CD8-positive, alpha-beta memory T cell (primary cell): Measurements from ENCODE around the gene GDPD3. TPM values are rescaled to one million over a fixed set of nuclear protein-coding genes. Genes with fewer than 3 reads are reported as not detected.

Experiments
- CTCF ChIA-PET: fragments of 350-600 bp; sonication (Branson Sonifier 250); formaldehyde crosslinking; loops from one replicate; lab custom pipeline; 2021; ENCODE audit warnings: antibody characterized with exemption; lab: Charles Lee
- POLR2A ChIA-PET: fragments of 350-600 bp; sonication (Branson Sonifier 250); formaldehyde crosslinking; loops from one replicate; lab custom pipeline; 2021; ENCODE audit warnings: antibody characterized with exemption; lab: Charles Lee
- DNase-seq, 5 donors: peaks; one replicate each; pipeline versions ENCODE4 v3.0.0 to v3.0.0-alpha.2; 2020 to 2022; ENCODE audit warnings: mixed read lengths in 1 of 5
- H3K27ac ChIP-seq: one replicate; pipeline ENCODE4 v1.7.0; 2013; ENCODE audit warnings: low read depth, mild to moderate bottlenecking, low read length, moderate library complexity
- H3K27me3 ChIP-seq: 2 replicates; pipeline ENCODE4 v1.7.0; 2013; ENCODE audit warnings: low read length, mild to moderate bottlenecking; ENCODE audit not compliant: insufficient read depth, poor library complexity, severe bottlenecking
- H3K36me3 ChIP-seq: 2 replicates; pipeline ENCODE4 v1.7.0; 2013; ENCODE audit warnings: mild to moderate bottlenecking, low read length, moderate library complexity; ENCODE audit not compliant: insufficient read depth
- H3K4me1 ChIP-seq: 2 replicates; pipeline ENCODE4 v1.7.0; 2013; ENCODE audit warnings: mild to moderate bottlenecking, low read length, moderate library complexity; ENCODE audit not compliant: insufficient read depth
- H3K4me3 ChIP-seq: 2 replicates; pipeline ENCODE4 v1.7.0; 2013; ENCODE audit warnings: mild to moderate bottlenecking, low read length
- H3K9me3 ChIP-seq: 2 replicates; pipeline ENCODE4 v1.7.0; 2013; ENCODE audit warnings: mild to moderate bottlenecking, low read length
- H3K27ac Mint-ChIP-seq, 8 donors: one replicate each; pipeline ENCODE4 v1.8.0; 2020 to 2021; ENCODE audit warnings: mixed read lengths in 8 of 8, mild to moderate bottlenecking in 6 of 8, inconsistent platforms in 3 of 8, moderate library complexity in 3 of 8
- H3K27me3 Mint-ChIP-seq, 2 donors: one replicate each; pipeline ENCODE4 v1.8.0; 2020 to 2021; ENCODE audit warnings: mixed read lengths in 2 of 2, mild to moderate bottlenecking in 1 of 2, moderate library complexity in 1 of 2
- H3K36me3 Mint-ChIP-seq, 3 donors: one replicate each; pipeline ENCODE4 v1.8.0; 2020 to 2021; ENCODE audit warnings: mixed read lengths in 3 of 3, inconsistent platforms in 1 of 3, mild to moderate bottlenecking in 1 of 3
- H3K4me1 Mint-ChIP-seq, 3 donors: one replicate each; pipeline ENCODE4 v1.8.0; 2020 to 2021; ENCODE audit warnings: mixed read lengths in 3 of 3, inconsistent platforms in 1 of 3, mild to moderate bottlenecking in 1 of 3
- H3K4me3 Mint-ChIP-seq, 7 donors: one replicate each; pipeline ENCODE4 v1.8.0; 2020 to 2021; ENCODE audit warnings: mixed read lengths in 7 of 7, mild to moderate bottlenecking in 6 of 7, moderate library complexity in 4 of 7, inconsistent platforms in 2 of 7
- H3K9me3 Mint-ChIP-seq, 5 donors: one replicate each; pipeline ENCODE4 v1.8.0; 2020 to 2022; ENCODE audit warnings: mixed read lengths in 5 of 5, mild to moderate bottlenecking in 3 of 5, moderate library complexity in 2 of 5, inconsistent platforms in 1 of 5
- polyA plus RNA-seq: library from polyadenylated mRNA; unstranded; fragments of 300-500 nt; fragmentation: Illumina TruSeq; gene quantifications from one replicate; pipeline ENCODE4 v1.2.3, GENCODE V29; 2021
- total RNA-seq, 2 experiments: library from RNA; stranded (reverse); gene quantifications; one replicate each; pipeline ENCODE4 v1.2.3, GENCODE V29; 2021

GDPD3 gene
- total and polyA plus RNA-seq, 3 experiments from 2014 or later: 4.7 to 5.3 TPM; not detected in 1

- H3K27me3 Mint-ChIP-seq: no peaks in the 10 kb centered on the region
- Histone ChIP-seq H3K4me1 (peaks cover 6% of the 10 kb centered on the region), H3K36me3 (no peaks in the 10 kb centered on the region), H3K27me3 (no peaks in the 10 kb centered on the region), H3K9me3 (no peaks in the 10 kb centered on the region), H3K4me3 (no peak overlapping the region), H3K27ac (no peak overlapping the region)
- ChIA-PET CTCF (interaction anchor here (0.7 to 1.6 kb wide), 7 partner anchors 9 to 392 kb away, joined by 3 to 8 read pairs (median 4); partner anchors contain the start of genes ALDOA, SPN and ZNF771), POLR2A (interaction anchor here (0.7 to 2.2 kb wide), 2 partner anchors 10 to 36 kb away, joined by 3 to 15 read pairs; partner anchors contain the start of gene ALDOA)
- peak overlapping the region in 4 of 8 donors; percentile 3 to 90 (median 68) for H3K27ac Mint-ChIP-seq
- H3K36me3 Mint-ChIP-seq: no peaks in the 10 kb centered on the region
- H3K4me1 Mint-ChIP-seq: peaks cover 0 to 22% (median 12%) of the 10 kb centered on the region in 3 donors
- peak overlapping the region in 4 of 7 donors; percentile 5 to 89 (median 60) for H3K4me3 Mint-ChIP-seq
- H3K9me3 Mint-ChIP-seq: no peaks in the 10 kb centered on the region
- peak in 1 of 5 donors; percentile 34 for DNase-seq
Observed at GRCh38 chr16:30054959-30055553, 58.3 kb downstream of the GDPD3 start.

Other genes starting within 250 kb of the GDPD3 start
- under 1 TPM; 0.07 to 0.15 TPM for gene SEZ6L2, start 214.0 kb downstream of the GDPD3 start, total RNA-seq
- not detected for gene SEZ6L2, start 214.0 kb downstream of the GDPD3 start, polyA plus RNA-seq
- gene ASPHD1, start 213.0 kb downstream of the GDPD3 start, total RNA-seq: 1 to 10 TPM; 1.2 to 1.7 TPM
- not detected for gene ASPHD1, start 213.0 kb downstream of the GDPD3 start, polyA plus RNA-seq
- 10 to 100 TPM; 35.7 to 37.1 TPM for gene KCTD13, start 187.3 kb downstream of the GDPD3 start, total RNA-seq
- gene KCTD13, start 187.3 kb downstream of the GDPD3 start, polyA plus RNA-seq: 15.9 TPM
- gene TMEM219, start 151.5 kb downstream of the GDPD3 start, total RNA-seq: 10 to 100 TPM; 36.8 to 43.4 TPM
- gene TMEM219, start 151.5 kb downstream of the GDPD3 start, polyA plus RNA-seq: 168 TPM
- gene TAOK2, start 139.7 kb downstream of the GDPD3 start, total RNA-seq: 10 to 100 TPM; 41.8 to 44.3 TPM
- gene TAOK2, start 139.7 kb downstream of the GDPD3 start, polyA plus RNA-seq: 7.1 TPM
- gene HIRIP3, start 117.9 kb downstream of the GDPD3 start, total RNA-seq: 10 to 100 TPM; 45.6 to 48.0 TPM
- gene HIRIP3, start 117.9 kb downstream of the GDPD3 start, polyA plus RNA-seq: 22.0 TPM
- 100 to 1,000 TPM; 121 to 123 TPM for gene INO80E, start 117.3 kb downstream of the GDPD3 start, total RNA-seq
- gene INO80E, start 117.3 kb downstream of the GDPD3 start, polyA plus RNA-seq: 6.5 TPM
- gene DOC2A, start 102.5 kb downstream of the GDPD3 start, total RNA-seq: under 1 TPM; 0.13 to 0.42 TPM
- gene DOC2A, start 102.5 kb downstream of the GDPD3 start, polyA plus RNA-seq: not detected
- not detected for gene C16orf92, start 90.3 kb downstream of the GDPD3 start, total RNA-seq
- gene C16orf92, start 90.3 kb downstream of the GDPD3 start, polyA plus RNA-seq: not detected
- gene TLCD3B, start 82.3 kb downstream of the GDPD3 start, total RNA-seq: under 1 TPM; 0.55 to 0.84 TPM
- gene TLCD3B, start 82.3 kb downstream of the GDPD3 start, polyA plus RNA-seq: not detected
- 1,000 to 10,000 TPM; 1,907 to 1,909 TPM for gene ALDOA, start 47.8 kb downstream of the GDPD3 start, total RNA-seq
- 1,157 TPM for gene ALDOA, start 47.8 kb downstream of the GDPD3 start, polyA plus RNA-seq
- gene PPP4C, start 37.5 kb downstream of the GDPD3 start, total RNA-seq: 100 to 1,000 TPM; 137 to 149 TPM
- 201 TPM for gene PPP4C, start 37.5 kb downstream of the GDPD3 start, polyA plus RNA-seq
- gene TBX6, start 21.6 kb downstream of the GDPD3 start, total RNA-seq: under 1 TPM; 0.71 to 0.83 TPM
- gene TBX6, start 21.6 kb downstream of the GDPD3 start, polyA plus RNA-seq: not detected
- gene YPEL3, start 17.3 kb downstream of the GDPD3 start, total RNA-seq: 10 to 100 TPM; 32.6 to 36.1 TPM
- 326 TPM for gene YPEL3, start 17.3 kb downstream of the GDPD3 start, polyA plus RNA-seq
- 10 to 100 TPM; 38.3 to 43.0 TPM for gene MAPK3, start 9.7 kb upstream of the GDPD3 start, total RNA-seq
- 7.0 TPM for gene MAPK3, start 9.7 kb upstream of the GDPD3 start, polyA plus RNA-seq
- 100 to 1,000 TPM; 889 to 952 TPM for gene CORO1A, start 70.1 kb upstream of the GDPD3 start, total RNA-seq
- gene CORO1A, start 70.1 kb upstream of the GDPD3 start, polyA plus RNA-seq: 1,446 TPM
- gene BOLA2B, start 80.1 kb upstream of the GDPD3 start, total RNA-seq: 100 to 1,000 TPM; 268 to 271 TPM
- gene BOLA2B, start 80.1 kb upstream of the GDPD3 start, polyA plus RNA-seq: 208 TPM
- gene SLX1A, start 80.3 kb upstream of the GDPD3 start, total RNA-seq: 10 to 100 TPM; 63.6 to 70.9 TPM
- 68.8 TPM for gene SLX1A, start 80.3 kb upstream of the GDPD3 start, polyA plus RNA-seq
- 10 to 100 TPM; 12.7 to 17.6 TPM for gene SULT1A3, start 85.7 kb upstream of the GDPD3 start, total RNA-seq
- 1.4 TPM for gene SULT1A3, start 85.7 kb upstream of the GDPD3 start, polyA plus RNA-seq
- 10 to 100 TPM; 10.2 to 12.0 TPM for gene NPIPB13, start 134.9 kb upstream of the GDPD3 start, total RNA-seq
- gene NPIPB13, start 134.9 kb upstream of the GDPD3 start, polyA plus RNA-seq: 1.2 TPM
- gene CD2BP2, start 241.8 kb upstream of the GDPD3 start, total RNA-seq: 10 to 100 TPM; 84.5 to 89.5 TPM
- gene CD2BP2, start 241.8 kb upstream of the GDPD3 start, polyA plus RNA-seq: 27.2 TPM